Astrocyte of the spinal cord (primary cell): ENCODE results near the gene DOCK10.

Source experiments
- DNase-seq: peaks from one replicate; pipeline ENCODE4 v3.0.0; 2011; ENCODE audit warnings: low read depth, low spot score
- H3K4me3 ChIP-seq: 2 replicates; pipeline ENCODE4 v1.5.1; 2011; ENCODE audit warnings: low read depth, mild to moderate bottlenecking, low read length, moderate library complexity
- CTCF ChIP-seq: IDR thresholded peaks from 2 replicates; pipeline ENCODE4 v1.5.1; 2012; ENCODE audit warnings: low read depth, mild to moderate bottlenecking, low read length, inconsistent platforms
- in situ Hi-C: cut with HindIII; loops from 2 replicates; pipeline ENCODE4 v1.10.0; 2017; ENCODE audit warnings: low sequenced_read_pairs

DOCK10 gene

GRCh38 chr2:224722770-224723169, 319.5 kb downstream of the DOCK10 start:
- TF ChIP-seq CTCF, result no peak
- in situ Hi-C loops, result no loop called here
- DNase-seq, result no peak

GRCh38 chr2:224722250-224722649, 320.0 kb downstream of the DOCK10 start:
- TF ChIP-seq CTCF, result no peak
- in situ Hi-C loops, result no loop called here
- H3K4me3 ChIP-seq, result no peak overlapping the region
- DNase-seq, result peak; percentile 25

More at GRCh38 chr2:224722770-224723169, 319.5 kb downstream of the DOCK10 start:
- no peak overlapping the region for H3K4me3 ChIP-seq

- H3K4me3 ChIP-seq, result no peak overlapping the region
- no peak for TF ChIP-seq CTCF
- DNase-seq, result no peak
- in situ Hi-C loops, result no loop called here
Measured at GRCh38 chr2:224716921-224717320, 325.3 kb downstream of the DOCK10 start.

DNA sequence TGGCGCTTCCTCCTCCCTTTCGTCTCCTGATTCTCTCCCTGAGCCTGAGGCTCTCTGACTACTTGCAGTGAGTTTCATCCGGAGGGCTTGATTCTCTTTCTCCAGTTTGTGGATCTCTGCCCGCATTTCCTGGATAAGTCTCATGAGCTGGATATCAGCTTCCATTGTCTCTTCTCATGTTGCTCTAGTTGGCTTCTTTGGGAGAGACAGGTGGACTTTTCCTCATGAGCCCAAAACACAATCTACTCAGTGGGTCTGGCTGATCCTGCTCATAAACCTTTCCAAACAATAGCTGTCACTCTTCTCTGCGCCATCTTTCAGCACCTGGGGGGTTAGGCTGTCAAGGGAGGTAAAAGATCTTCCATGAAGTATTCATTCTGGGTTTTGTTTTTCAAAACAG, 326.1 kb downstream of the DOCK10 start, which contains the start of gene CCDC195:
Gene CCDC195, minus strand, starts transcription at position 165 of the 400 bp plus-strand sequence. Its CDS starts 0 bp downstream, at position 165.
- H3K4me3 ChIP-seq, result no peak within 1 kb of the TSS
- DNase-seq, result no peak
- TF ChIP-seq CTCF, result no peak
- in situ Hi-C loops, result no loop called here
